NB4 (cell line): ENCODE measurements around the gene KCNQ1.

Experiments
- DNase-seq: peaks from one replicate; pipeline ENCODE4 v3.0.0; 2010; ENCODE audit warnings: low read depth
- H3K4me3 ChIP-seq: one replicate; pipeline ENCODE4 v1.5.1; 2011; ENCODE audit warnings: mild to moderate bottlenecking, low read depth, low read length, moderate library complexity
- CTCF ChIP-seq: IDR thresholded peaks from one replicate; pipeline ENCODE4 v1.5.1; 2012; ENCODE audit warnings: low read depth, low read length
- MAX ChIP-seq: IDR thresholded peaks from 2 replicates; pipeline ENCODE4 v1.6.1; 2011; ENCODE audit warnings: low read depth, low read length
- MYC ChIP-seq: IDR thresholded peaks from 2 replicates; pipeline ENCODE4 v1.6.1; 2011; ENCODE audit warnings: low read depth, low read length
- POLR2A ChIP-seq: IDR thresholded peaks from 2 replicates; pipeline ENCODE4 v1.6.1; 2011; ENCODE audit warnings: mild to moderate bottlenecking; ENCODE audit not compliant: insufficient read length; ENCODE audit errors: extremely low read depth

The KCNQ1 gene

GRCh38 chr11:2809854-2810253 is 365.0 kb downstream of the KCNQ1 start:
- no peak for TF ChIP-seq MYC
- H3K4me3 ChIP-seq = no peak overlapping the region
- no peak for DNase-seq

GRCh38 chr11:2810411-2811205 is 365.8 kb downstream of the KCNQ1 start:
- H3K4me3 ChIP-seq = no peak overlapping the region
- DNase-seq = no peak
- TF ChIP-seq MYC (no peak), CTCF (no peak), MAX (no peak), POLR2A (no peak)

GRCh38 chr11:2811206-2812091 is 366.6 kb downstream of the KCNQ1 start:
- TF ChIP-seq MYC (no peak), CTCF (no peak), POLR2A (no peak), MAX (no peak)
- H3K4me3 ChIP-seq = no peak overlapping the region
- no peak for DNase-seq

- DNase-seq = peak; percentile 80
- no peak for TF ChIP-seq POLR2A
- no peak for TF ChIP-seq MYC
- TF ChIP-seq CTCF = no peak
- no peak for TF ChIP-seq MAX
- H3K4me3 ChIP-seq = peak overlapping the region; percentile 21
These were observed 367.7 kb downstream of the KCNQ1 start for GRCh38 chr11:2812371-2812991.

GRCh38 chr11:2813141-2813908 is 368.5 kb downstream of the KCNQ1 start:
- DNase-seq = peak; percentile 22

More at GRCh38 chr11:2813141-2813908, 368.5 kb downstream of the KCNQ1 start:
- H3K4me3 ChIP-seq = no peak overlapping the region
- no peak for TF ChIP-seq POLR2A
- no peak for TF ChIP-seq MYC
- TF ChIP-seq CTCF = no peak
- no peak for TF ChIP-seq MAX
